ENCODE results near the gene DAGLA.
"Not testable (repeated sequence)": the region's sequence is repeated elsewhere in the genome, so short reads cannot be mapped to it uniquely, and the experiment has no call there.

The DAGLA gene, protein sequence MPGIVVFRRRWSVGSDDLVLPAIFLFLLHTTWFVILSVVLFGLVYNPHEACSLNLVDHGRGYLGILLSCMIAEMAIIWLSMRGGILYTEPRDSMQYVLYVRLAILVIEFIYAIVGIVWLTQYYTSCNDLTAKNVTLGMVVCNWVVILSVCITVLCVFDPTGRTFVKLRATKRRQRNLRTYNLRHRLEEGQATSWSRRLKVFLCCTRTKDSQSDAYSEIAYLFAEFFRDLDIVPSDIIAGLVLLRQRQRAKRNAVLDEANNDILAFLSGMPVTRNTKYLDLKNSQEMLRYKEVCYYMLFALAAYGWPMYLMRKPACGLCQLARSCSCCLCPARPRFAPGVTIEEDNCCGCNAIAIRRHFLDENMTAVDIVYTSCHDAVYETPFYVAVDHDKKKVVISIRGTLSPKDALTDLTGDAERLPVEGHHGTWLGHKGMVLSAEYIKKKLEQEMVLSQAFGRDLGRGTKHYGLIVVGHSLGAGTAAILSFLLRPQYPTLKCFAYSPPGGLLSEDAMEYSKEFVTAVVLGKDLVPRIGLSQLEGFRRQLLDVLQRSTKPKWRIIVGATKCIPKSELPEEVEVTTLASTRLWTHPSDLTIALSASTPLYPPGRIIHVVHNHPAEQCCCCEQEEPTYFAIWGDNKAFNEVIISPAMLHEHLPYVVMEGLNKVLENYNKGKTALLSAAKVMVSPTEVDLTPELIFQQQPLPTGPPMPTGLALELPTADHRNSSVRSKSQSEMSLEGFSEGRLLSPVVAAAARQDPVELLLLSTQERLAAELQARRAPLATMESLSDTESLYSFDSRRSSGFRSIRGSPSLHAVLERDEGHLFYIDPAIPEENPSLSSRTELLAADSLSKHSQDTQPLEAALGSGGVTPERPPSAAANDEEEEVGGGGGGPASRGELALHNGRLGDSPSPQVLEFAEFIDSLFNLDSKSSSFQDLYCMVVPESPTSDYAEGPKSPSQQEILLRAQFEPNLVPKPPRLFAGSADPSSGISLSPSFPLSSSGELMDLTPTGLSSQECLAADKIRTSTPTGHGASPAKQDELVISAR

DNA sequence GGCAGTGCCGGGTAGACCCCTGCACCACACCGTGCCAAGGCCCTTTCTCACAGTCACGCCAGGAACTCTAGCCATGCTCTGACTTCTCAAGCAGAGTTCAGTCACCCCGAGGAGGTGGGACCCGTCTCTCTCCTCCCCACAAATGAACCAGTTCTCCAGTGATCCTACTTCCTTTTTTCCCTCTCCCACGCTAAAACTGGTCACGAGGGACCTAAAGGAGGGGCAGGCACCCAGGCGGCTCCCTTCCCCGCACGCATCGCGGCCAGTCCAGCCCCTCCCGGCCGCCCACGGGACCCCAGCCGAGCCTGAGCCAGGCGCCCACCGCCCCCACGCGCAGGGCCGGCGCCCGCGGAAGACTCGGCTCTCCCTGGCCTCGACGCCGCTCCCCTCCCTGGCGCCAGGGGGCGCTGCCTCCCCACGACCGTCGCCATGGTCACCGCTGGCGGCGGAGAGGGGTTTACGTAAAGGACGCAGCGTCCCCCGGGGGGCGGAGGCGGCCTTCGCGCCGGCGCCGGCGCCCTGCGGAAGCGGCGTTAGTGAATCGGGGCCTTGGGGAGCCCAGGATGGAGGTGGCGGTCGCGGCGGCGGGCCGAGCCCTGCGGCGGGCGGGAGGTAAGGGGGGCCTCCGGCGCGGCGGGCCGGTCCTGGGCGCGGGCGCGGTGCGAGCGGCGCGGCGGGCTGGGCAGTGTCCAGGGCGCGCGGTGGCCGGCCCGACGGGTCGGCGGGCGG lies at the start of gene DAGLA:
Gene DAGLA, plus strand, starts transcription at position 499 of the 729 bp plus-strand sequence. CDS start 39,765 bp downstream, outside the sequence.
- no peak for DNase-seq

DNA sequence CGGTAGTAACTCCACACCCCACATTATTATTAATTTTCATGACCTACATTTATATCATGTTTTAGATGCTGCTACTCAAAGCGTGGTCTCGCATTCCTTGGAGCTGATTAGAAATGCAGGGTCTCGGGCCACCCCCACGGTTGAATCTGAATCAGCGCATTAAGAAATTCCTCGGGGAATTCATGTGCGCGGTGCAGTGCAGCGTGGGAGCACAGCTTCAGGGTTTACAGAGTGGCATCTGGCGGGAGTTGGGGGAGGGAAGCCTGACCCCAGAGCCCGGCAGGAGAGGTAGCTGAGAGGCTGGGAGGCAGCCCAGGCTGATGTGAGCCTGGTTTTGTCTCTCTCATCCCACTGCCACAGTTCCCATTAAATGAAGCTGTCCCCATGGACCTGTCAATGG lies 48.1 kb upstream of the DAGLA start:
- no peak for DNase-seq

DNA sequence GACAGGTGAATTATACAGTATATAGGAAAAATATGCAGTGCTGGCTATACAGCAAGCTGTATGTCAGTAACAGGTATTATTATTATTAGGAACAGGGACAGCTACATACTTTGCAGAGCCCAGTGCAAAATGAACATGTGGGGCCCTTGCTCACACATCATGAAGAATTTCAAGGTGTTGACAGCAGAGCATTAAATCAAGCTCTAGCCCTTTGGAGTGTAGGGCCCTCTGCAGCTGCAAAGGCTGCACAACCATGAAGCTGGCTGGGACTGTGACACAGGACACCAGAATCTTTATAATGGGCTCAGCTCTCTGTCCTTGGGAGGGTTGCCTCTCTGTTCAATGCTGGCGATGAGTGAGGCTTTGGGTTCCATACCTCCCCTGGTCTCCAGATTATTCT lies 44.9 kb upstream of the DAGLA start:
- no peak for DNase-seq

DNA sequence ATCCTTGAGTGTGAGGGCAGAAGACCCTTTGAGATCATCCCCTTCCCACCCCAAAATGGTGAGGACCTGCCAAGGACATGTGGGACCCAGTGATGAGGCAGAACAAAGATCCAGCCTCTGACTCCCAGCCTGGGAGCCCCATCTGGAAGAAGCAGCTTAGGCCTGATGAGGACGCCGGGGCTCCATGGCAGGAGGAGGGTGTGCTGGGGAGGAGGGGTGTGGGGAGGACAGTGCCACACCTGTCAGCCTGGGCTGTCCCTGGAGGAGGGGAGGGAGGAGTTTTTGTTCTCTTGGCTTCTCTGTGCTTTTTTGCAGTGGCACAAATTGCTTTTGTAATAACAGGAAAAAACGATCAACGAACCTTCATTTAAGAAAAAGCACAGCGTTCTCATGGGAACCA lies 44.4 kb upstream of the DAGLA start:
- no peak for DNase-seq

DNA sequence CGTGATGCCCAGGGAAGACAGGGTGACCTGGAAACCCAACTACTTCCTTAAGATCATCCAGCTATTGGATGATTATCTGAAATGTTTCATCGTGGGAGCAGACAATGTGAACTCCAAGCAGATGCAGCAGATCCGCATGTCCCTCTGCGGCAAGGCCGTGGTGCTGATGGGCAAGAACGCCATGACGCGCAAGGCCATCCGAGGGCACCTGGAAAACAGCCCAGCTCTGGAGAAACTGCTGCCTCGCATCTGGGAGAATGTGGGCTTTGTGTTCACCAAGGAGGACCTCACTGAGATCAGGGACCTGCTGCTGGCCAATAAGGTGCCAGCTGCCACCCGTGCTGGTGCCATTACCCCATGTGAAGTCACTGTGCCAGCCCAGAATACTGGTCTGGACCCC lies 43.5 kb upstream of the DAGLA start:
- DNase-seq, result no peak

DNA sequence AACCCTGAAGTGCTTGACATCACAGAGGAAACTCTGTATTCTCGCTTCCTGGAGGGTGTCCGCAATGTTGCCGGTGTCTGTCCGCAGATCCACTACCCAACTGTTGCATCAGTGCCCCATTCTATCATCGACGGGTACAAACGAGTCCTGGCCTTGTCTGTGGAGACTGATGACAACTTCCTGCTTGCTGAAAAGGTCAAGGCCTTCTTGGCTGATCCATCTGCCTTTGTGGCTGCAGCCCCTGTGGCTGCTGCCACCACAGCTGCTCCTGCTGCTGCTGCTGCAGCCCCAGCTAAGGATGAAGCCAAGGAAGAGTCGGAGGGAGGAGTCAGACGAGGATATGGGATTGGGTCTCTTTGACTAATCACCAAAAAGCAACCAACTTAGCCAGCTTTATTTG lies 42.9 kb upstream of the DAGLA start:
- DNase-seq, result no peak

DNA sequence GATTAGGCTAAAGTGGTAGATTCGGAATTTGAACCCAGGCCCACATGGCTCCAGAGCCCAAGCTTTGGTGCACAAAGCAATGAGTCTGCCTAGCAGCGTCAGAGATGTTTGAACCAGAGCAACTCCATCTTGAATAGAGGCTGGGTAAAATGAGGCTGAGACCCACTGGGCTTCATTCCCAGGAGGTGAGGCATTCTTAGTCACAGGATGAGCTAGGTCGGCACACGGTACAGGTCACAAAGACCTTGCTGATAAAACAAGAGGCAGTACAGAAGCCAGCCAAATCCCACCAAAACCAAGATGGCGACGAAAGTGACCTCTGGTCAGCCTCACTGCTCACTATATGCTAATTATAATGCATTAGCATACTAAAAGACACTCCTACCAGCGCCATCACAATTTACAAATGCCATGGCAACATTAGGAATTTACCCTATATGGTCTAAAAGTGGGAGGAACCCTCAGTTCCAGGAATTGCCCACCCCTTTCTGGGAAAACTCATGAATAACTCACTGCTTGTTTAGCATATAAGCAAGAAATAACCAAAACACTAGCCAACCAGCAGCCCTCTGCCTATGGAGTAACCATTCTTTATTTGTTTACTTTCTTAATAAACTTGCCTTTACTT lies 40.3 kb upstream of the DAGLA start:
- no peak for DNase-seq

DNA sequence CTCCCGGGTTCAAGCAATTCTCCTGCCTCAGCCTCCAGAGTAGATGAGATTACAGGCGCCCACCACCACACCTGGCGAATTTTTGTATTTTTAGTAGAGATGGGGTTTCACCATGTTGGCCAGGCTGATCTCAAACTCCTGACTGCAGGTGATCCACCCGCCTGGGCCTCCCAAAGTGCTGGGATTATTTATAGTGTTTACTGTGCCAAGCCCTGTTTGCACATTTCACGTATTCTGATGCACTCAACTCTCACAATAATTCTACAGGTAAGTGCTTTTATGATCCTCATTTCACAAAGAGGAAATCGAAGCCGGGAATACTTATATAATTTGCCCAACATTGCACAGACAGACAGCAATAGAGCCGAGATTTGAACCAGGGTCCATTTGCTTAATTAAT lies 38.0 kb upstream of the DAGLA start:
- DNase-seq, result no peak

DNA sequence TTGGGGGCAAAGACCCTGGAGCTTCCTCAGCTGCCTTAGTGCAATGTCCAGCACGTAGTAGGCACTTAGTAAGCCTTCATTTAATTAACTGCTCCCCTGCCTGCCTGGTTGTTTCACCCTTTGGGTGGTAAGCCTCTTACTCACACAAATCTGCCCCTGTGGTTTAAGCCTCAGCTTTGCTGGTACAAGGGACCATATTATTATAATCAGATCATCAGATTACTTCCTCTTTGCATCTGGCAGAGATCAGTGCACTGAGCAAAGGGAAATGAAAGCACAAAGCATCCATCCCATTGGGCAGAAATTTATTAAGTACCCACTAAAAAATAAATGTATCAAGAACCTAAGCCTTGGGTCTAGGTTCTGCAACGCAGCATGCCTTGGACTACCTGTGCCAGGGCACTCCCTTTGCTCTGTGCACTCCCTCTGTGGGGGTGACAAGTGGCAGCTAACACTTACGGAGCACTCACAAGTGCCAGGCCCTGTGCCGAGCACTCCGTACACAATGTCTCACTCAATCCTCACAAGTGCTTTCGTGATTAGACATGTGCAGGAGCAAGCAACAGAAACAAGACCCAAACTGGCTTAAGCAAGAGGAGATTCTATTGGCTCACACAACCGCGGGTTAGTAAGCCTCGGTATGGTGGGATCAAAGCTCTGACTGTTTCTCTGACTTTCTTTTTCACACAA lies 34.9 kb upstream of the DAGLA start:
- no peak for DNase-seq

DNA sequence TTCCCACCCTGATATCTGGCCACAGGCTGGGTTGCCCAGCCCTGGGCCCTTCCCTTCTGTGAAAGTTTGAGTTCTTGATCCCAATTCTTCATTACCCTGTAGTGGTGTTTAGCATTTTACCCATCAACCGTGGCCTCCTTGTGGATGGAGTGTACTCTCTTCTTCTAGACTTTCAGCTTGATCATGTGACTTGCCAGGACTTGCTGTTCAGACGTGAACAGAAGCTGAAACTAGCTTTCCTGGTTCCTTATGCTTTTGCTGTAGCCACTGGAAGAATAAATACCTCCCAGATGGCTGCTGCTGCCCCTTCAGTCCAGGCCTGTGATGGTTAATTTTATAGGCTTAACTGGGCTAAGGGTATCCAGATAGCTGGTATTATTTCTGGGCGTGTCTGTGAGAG lies 32.7 kb upstream of the DAGLA start:
- no peak for DNase-seq

DNA sequence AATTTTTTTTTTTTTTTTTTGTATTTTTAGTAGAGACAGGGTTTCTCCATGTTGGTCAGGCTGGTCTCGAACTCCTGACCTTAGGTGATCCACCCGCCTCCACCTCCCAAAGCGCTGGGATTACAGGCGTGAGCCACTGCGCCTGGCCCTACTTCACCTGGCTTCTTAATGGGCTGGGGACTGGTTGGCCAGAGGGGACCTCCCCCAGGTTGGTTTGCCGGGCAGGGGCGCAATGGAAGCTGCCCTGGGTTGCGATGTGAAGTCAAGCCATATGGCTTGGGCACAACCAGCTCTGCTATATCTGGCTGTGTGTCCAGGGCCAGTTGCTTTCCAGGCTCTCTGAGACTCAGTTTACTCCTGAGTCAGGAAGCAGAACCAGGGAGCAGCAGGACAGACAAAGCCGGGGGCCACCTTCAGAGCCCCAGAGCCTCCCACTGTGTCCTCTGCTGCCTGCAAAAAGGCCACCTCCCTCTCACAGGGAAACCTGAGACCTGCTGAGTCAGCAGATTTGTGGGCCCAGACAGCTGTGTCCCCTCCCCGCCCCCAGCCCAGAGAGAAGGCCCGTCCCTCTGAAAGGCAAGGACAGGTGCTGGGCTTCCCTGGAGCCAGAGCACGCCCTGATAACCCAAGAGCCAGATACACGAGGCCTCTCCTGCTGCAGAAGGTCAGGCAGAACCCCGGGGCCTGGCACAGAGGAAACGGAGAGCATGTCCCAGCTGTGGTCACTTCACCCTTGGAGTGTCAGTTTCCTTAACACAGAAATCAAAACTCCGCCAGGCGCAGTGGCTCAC lies 29.2 kb upstream of the DAGLA start:
- DNase-seq, result no peak

DNA sequence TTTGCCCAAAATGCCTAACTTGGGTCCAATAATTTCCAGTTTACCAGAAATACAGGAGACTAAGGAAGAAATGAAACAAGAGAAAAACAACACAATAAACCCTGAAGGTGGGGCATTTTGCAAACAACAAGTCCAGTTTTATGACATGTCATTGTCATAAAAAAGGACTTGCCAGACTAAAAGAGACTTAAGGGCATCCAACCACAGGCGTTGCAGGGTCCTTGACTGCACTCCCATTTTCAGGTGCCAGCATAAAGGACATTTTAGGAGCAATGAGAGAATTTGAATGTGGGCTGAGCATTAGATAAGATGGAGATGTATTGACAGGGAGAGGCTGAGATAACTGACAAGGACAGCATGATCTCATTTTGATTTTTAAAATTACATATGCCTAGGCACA lies 28.1 kb upstream of the DAGLA start:
- no peak for DNase-seq

DNA sequence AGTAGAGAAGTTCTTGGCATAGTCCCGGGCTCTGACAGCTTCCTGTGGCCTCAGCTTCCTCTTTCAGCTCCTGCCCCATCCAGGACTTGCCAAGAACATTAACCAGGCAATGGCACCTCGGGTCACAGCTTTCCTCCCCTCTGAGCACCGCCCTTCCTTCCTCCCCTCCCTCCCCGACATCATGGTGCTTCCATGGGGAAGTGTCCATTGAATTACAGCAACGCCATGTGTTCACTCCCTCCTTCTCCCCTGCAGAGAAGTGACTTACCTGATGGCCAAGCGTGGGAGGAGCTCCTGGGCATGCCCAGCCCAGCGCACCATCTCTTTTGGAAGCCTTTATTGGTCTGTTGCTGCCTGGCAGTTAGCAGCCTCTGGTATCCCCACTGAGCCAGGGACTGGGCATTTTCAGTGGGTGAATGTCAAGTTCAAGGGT lies 25.8 kb upstream of the DAGLA start:
- no peak for DNase-seq

DNA sequence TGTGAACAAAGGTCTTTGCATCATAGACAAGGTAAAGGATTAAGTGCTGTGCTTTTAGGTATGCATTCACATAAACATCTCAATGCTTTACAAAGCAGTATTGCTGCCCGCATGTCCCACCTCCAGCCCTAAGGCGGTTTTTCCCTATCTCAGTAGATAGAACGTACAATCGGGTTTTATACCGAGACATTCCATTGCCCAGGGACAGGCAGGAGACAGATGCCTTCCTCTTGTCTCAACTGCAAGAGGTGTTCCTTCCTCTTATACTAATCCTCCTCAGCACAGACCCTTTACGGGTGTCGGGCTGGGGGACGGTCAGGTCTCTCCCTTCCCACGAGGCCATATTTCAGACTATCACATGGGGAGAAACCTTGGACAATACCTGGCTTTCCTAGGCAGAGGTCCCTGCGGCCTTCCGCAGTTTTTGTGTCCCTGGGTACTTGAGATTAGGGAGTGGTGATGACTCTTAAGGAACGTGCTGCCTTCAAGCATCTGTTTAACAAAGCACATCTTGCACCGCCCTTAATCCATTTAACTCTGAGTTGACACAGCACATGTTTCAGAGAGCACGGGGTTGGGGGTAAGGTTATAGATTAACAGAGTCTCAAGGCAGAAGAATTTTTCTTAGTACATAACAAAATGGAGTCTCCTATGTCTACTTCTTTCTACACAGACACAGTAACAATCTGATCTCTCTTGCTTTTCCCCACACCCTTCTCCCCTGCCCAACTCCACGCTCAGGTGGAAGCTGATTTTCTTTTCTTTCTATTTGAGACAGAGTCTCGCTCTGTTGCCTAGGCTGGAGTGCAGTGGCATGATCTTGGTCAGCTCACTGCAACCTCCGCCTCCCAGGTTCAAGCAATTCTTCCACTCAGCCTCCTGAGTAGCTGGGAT lies 24.7 kb upstream of the DAGLA start:
- DNase-seq, result not testable (repeated sequence)

DNA sequence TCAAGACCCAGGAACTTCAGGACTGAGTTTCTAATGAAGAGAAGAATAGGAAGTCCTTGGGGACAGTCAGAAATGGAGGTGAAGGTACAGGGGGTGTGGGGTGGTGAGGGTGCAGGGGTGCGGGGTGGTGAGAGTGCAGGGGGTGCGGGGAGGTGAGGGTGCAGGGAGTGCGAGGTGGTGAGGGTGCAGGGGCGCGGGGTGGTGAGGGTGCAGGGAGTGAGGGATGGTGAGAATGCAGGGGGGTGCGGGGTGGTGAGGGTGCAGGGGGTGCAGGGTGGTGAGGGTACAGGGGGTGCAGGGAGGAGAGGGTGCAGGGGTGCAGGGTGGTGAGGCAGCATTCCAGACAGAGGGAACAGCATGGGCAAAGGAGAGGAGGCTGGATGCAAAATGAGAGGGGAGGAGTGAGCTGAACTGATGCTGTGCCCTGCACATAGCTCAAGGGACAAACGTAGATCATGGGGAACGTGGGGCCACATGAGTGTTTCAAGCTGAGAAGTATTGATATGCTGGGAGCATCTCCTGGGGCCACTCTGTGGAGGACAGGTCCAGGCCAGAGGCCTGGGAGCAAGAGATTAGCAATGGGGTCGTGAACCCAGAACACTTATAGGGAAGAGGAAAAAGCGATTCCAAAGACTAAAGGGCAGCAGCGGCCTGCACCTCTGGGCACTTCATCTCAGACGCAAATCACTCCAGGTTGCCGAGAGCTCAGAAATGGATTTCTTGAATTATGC lies 23.7 kb upstream of the DAGLA start:
- DNase-seq, result no peak

DNA sequence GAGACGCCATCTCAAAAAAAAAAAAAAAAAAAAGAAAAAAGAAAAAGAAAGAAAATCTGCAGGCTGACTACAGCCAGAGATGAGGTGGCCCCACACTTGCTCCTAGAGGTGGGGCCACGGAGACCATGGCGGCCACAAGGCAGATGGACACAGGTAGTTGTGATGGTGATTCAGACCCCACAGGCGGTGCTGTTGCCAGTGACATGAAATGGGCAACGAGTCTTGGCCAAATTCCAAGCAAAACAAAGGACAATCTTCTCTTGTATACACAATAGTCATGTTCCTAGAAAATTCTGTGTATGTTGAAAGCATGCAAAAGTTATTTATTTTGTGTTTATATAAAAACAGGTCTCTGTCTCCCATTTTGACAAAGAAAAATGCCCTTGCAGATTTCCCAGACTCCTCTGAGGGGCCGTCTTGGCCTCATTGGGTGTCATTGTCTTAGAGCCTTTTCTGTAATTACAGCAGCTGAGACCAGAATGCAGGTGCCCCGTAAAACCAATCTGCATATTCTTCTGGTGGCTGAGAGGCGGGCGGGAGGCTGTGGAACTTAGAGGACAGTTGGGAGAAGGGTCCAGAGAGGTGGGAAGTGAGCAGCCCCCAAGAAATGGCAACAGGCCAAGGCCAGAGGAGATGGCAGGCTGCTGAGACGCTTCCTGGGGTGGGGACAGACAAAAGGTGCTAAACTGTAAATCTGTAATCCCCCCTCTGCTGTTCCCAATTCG lies 22.5 kb upstream of the DAGLA start:
- peak; percentile 33 for DNase-seq

DNA sequence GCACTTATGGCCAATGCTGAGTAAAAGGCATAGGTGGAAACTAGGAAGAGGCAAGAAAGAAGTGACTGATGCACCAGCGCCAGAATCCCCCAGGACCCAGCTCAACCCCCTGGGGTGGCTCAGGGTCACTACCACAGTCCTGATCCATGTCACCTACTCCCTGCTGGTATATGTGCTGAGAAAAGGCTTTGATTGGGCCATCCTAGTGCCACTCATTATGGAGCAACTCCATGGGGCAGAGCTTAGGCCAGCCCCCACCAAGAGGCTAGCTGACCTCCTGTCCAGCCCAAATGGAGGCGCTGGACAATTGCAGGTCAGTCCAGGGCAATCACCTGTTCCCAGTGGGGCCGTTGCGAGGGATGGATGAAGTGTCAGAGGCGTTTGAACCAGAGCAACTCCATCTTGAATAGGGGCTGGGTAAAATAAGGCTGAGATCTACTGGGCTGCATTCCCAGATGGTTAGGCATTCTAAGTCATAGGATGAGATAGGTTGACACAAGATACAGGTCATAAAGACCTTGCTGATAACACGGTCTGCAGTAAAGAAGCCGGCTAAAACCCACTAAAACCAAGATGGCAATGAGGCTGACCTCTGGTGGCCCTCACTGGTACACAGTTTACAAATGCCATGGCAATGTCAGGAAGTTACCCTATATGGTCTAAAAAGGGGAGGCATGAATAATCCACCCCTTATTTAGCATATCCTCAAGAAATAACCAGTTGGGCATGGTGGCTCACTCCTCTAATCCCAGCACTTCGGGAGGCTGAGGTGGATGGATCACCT lies 20.6 kb upstream of the DAGLA start:
- DNase-seq, result no peak

DNA sequence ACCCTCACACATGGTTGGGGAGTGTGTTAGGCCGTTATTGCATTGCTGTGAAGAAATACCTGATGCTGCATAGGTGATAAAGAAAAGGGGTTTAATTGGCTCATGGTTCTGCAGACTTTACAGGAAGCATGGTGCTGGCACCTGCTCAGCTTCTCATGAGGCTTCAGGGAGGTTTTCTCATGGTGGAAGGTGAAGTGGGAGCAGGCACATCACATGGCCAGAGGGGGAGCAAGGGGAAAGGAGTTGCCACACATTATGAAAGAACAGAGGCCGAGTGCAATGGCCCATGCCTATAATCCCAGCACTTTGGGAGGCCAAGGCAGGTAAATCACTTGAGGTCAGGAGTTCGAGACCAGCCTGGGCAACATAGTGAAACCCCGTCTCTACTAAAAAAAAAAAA lies 19.2 kb upstream of the DAGLA start:
- DNase-seq, result not testable (repeated sequence)
